Activated CD4-positive, alpha-beta T cell treated with anti-CD3 and anti-CD28 coated beads for 4 hours (primary cell): ENCODE results near the gene MRE11.

Experiments
- DNase-seq, 2 donors: peaks; one replicate each; pipeline ENCODE4 v3.0.0-alpha.2; 2020

Gene MRE11

GRCh38 chr11:94504689-94505293 is 11.1 kb upstream of the MRE11 start:
- DNase-seq = peak in 1 of 2 donors; percentile 7

- no peak for DNase-seq
Observed at GRCh38 chr11:94501522-94501921, 7.9 kb upstream of the MRE11 start.

- no peak for DNase-seq
Observed at GRCh38 chr11:94500181-94500580, 6.5 kb upstream of the MRE11 start.

- DNase-seq = no peak
Observed at GRCh38 chr11:94494126-94494680, 559 bp upstream of the MRE11 start.

- DNase-seq = no peak
Observed at GRCh38 chr11:94486068-94486467, 7.6 kb downstream of the MRE11 start.

GRCh38 chr11:94481342-94481741 is 12.3 kb downstream of the MRE11 start:
- no peak for DNase-seq

GRCh38 chr11:94477624-94478023 is 16.0 kb downstream of the MRE11 start:
- no peak for DNase-seq

GRCh38 chr11:94472916-94473799 is 20.5 kb downstream of the MRE11 start:
- no peak for DNase-seq

- DNase-seq = no peak
Observed at GRCh38 chr11:94469416-94469815, 24.2 kb downstream of the MRE11 start.

GRCh38 chr11:94459576-94459975 is 34.1 kb downstream of the MRE11 start:
- no peak for DNase-seq

GRCh38 chr11:94457118-94458029 is 36.3 kb downstream of the MRE11 start:
- no peak for DNase-seq

GRCh38 chr11:94455861-94456260 is 37.8 kb downstream of the MRE11 start:
- no peak for DNase-seq

- no peak for DNase-seq
Observed at GRCh38 chr11:94454301-94454700, 39.3 kb downstream of the MRE11 start.

- DNase-seq = no peak
Observed at GRCh38 chr11:94452988-94453387, 40.7 kb downstream of the MRE11 start.

GRCh38 chr11:94450048-94450447 is 43.6 kb downstream of the MRE11 start:
- DNase-seq = no peak

- no peak for DNase-seq
Observed at GRCh38 chr11:94449437-94449836, 44.2 kb downstream of the MRE11 start.

GRCh38 chr11:94449029-94449428 is 44.6 kb downstream of the MRE11 start:
- no peak for DNase-seq

- DNase-seq = no peak
Observed at GRCh38 chr11:94447149-94447548, 46.5 kb downstream of the MRE11 start.

GRCh38 chr11:94445641-94446040 is 48.0 kb downstream of the MRE11 start:
- DNase-seq = no peak

- DNase-seq = no peak
Observed at GRCh38 chr11:94433049-94433448, 60.6 kb downstream of the MRE11 start.

- DNase-seq = no peak
Observed at GRCh38 chr11:94424662-94425061, 69.0 kb downstream of the MRE11 start.

- no peak for DNase-seq
Observed at GRCh38 chr11:94424011-94424410, 69.6 kb downstream of the MRE11 start.

GRCh38 chr11:94423507-94423906 is 70.1 kb downstream of the MRE11 start:
- no peak for DNase-seq
